Stimulated activated CD4-positive, alpha-beta T cell treated with anti-CD3 and anti-CD28 coated beads, Interleukin-1b, Interleukin-23, amount 100 ng/mL, for 24 hours (primary cell): ENCODE data around the gene COIL.
"Not testable (repeated sequence)": the region's sequence is repeated elsewhere in the genome, so short reads cannot be mapped to it uniquely, and the experiment has no call there.

Experiments used
- DNase-seq, 4 experiments: peaks; one replicate each; pipeline ENCODE4 v3.0.0-alpha.2; 2020; ENCODE audit warnings: low read depth in 4 of 4, low spot score in 1 of 4

Gene COIL

GRCh38 chr17:56978441-56979090 lies 17.7 kb upstream of the COIL start:
- DNase-seq, result no peak

DNA sequence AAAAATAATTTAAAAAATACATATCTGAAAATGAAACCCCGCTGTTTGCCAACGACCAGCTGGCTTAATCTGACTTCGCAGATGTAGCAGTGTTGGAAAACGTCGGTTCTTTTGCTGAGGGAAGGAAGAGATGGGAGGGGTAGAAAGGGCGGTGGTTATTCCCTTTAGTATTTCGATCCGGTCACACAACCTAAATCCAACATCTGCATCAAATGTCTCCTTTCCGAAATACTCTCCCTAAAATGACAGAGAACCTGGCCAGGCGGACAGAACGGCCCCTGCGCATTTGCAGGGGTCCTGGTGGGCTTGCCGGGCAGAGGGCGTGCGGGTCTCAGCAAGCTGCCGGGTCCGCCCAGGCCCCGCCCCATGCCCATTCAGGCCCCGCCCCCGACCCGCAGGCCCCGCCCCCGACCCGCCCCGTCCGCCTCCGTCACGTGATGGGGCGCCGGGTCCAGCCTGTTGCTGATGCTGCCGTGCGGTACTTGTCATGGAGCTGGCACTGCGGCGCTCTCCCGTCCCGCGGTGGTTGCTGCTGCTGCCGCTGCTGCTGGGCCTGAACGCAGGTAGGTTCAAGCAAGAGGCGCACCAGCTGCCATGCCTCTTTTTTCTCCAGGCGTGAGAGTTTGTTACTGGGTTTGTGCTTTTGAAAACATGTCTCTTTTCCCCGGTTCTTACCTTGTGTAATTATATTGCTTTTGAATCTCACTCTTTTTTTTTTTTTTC lies 17.0 kb upstream of the COIL start, which contains the start of gene SCPEP1:
Gene SCPEP1 (plus strand): TSS at position 459 of the 723 bp plus-strand sequence. CDS start 29 bp downstream, at position 488.
- peak; percentile 53 to 67 (median 64) for DNase-seq

DNA sequence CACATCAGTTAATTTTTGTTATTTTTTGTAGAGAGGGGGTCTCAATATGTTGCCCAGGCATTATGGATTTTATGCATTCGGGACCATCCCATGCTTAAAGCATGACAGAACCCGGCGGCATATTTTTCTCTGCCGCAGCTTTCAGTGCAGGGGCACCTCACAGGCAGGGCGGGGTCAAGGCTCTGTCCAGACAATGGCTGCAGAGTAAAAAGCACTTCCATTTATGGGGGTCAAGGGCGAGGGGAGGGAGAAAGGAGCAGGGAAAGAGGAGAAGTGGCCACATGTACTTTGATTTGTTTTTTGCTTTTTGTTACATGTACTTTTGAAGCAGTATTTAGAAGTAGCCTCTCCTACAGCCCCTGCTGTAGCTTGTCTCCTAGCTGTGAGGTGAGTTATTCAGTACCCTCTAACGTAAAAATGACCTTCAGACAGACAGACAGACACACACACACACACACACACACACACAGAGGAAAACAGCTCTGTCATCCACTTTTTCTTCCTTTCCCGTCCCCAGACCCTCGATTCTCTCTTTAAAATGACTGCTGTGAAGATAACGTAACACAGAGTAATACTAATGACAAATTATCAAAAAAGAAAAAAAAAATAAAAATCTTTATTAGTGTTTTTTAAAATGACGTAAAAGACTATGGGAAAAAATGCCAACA lies 16.2 kb upstream of the COIL start:
- DNase-seq, result no peak

DNA sequence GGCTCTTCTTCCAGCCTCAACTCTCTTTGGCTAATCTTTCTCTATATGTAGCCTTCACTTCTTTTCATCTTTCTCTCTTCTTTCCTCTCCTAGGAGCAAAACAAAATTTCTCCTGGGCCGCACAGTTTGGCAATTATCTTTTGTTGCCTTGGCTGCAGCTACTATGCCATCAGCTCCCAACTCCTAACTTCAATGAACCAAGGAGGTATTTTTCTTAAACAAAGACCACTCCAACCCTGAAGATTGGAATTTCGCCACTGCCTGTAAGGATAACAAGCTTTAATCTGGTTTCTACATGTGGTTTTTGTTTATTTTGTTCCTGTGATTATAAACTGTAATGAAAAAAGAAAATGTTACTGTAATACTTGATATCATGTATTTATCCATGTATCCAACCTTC lies 14.8 kb upstream of the COIL start:
- DNase-seq, result no peak

GRCh38 chr17:56974055-56974454 lies 13.2 kb upstream of the COIL start:
- DNase-seq, result no peak

GRCh38 chr17:56973520-56973919 lies 12.7 kb upstream of the COIL start:
- no peak for DNase-seq

DNA sequence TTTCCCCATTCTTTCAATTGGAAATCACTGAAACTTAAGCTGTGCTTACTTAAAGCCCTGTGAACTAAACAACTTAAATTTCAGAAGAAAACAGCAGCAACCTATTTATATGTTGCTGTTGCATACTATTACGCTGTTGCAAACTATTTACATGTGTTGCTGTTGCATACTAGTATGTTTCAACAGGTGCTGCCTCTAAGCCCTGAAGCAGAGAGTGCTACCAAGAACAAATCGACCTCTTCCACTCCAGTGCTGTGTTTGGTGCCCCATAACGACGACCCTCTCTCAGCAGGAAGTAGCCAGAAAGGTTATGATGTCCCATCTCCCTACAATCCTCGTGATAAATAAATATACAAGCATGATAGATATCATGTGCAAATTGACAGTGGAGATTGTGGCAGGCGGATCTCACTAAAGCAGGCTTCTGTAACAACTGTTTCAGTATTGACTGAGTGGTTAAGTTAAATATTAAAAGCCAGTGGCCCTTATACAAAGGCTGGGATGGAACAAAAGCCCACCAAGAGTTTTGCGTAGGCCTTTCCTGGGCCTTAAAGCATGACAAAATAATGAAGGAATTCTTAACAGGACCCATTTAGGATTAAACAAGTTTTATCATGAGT lies 11.4 kb upstream of the COIL start:
- DNase-seq, result no peak

GRCh38 chr17:56970974-56971373 lies 10.1 kb upstream of the COIL start:
- DNase-seq, result no peak

- DNase-seq, result no peak
Observed at GRCh38 chr17:56966338-56966737, 5.5 kb upstream of the COIL start.

DNA sequence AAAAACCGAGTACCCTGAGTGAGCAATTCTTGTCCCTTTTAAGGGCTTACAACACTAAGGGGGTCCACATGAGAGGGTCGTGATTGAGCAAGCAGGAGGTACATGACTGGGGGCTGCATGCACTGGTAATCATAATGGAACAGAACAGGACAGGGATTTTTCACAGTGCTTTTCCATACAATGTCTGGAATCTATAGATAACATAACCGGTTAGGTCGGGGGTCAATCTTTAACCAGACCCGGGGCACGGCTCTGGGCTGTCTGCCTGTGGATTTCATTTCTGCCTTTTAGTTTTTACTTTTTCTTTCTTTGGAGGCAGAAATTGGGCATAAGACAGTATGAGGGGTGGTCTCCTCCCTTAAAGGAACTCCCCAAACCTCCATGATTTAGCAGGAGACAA lies 4.8 kb upstream of the COIL start:
- not testable (repeated sequence) for DNase-seq

- not testable (repeated sequence) for DNase-seq
Observed at GRCh38 chr17:56965241-56965640, 4.4 kb upstream of the COIL start.

- DNase-seq, result no peak
Observed at GRCh38 chr17:56956992-56957391, 3.9 kb downstream of the COIL start.

DNA sequence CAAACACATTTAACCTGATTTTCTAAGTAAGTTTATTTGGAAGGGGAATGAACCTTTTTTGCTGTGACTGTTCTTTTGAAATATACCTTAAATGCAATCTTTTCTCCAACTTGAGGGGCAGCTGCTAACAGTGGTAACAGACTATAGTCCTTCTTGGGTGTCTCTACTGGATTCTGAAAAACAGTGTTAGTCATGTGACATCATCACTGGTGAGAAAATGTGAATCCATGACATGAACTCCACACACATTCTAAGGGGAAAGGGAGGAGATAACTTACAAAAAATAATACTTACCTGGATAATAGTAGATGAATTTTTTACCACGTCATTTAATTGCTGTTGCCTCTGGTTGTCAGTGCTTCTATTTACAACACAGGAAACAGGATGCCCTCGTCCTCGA lies 11.3 kb downstream of the COIL start:
- no peak for DNase-seq

DNA sequence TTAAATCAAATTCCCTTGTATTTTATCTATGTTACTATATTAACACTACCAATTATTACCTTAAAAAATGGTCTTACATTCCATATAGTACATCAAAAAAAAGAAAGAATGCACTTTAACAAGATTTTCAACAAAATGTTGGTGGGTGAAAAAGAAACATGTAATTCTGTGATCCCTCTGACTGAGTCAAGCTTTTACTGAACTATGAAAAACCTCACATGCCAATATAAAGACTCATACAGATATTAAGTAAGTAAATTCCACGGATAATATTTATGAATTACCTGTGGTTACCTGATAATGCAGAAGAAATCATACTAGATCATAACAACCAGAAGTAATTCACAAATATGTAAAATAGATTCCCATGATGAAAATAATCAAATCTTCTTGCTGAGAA lies 12.4 kb downstream of the COIL start:
- DNase-seq, result no peak

DNA sequence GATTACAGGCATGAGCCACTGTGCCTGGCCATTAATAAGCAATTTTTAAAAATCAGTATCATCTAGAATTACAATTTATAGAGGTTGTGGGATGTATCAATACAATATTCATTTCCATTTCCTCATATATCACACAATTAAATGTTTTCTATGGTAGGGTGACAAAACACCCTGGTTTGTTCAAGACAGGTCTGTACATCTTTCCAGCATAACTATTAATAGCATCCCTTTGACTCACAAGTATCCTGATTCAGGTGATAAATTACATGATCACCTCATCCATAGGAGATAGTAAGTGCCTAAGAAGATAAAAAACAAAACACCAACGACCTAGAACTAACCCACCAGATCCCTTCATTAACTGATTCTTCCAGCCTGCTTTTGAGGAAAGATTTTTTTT lies 13.1 kb downstream of the COIL start:
- DNase-seq, result no peak

- no peak for DNase-seq
Observed at GRCh38 chr17:56945938-56946505, 14.8 kb downstream of the COIL start.

- no peak for DNase-seq
Observed at GRCh38 chr17:56943505-56944125, 17.2 kb downstream of the COIL start.

DNA sequence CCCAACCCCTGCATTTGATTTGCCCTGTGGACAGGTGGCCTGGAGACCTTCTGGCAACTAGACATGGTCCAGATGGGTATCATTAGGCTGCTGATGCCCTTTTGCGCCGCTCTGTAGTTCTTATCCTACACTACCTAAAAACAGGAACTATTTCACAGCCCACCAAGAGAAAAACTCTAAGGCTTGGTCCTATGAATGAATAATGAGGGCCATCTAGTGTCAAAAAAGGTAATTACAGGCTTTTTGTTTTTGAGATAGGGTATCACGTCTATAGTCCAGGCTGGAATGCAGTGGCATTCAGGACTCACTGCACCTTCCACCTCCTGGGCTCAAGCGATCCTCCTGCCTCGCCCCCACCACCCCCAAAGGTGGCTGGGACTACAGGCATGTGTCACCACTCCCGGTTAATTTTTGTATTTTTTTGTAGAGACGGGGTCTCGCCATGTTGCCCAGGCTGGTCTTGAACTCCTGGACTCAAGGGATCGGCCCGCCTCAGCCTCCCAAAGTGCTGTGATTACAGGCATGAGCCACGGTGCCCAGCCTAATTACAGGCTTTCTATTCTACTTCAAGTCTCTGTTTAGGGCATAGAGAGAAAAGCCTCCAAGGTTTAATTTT lies 20.9 kb downstream of the COIL start:
- DNase-seq, result no peak

- not testable (repeated sequence) for DNase-seq
Observed at GRCh38 chr17:56938206-56938605, 22.6 kb downstream of the COIL start.

DNA sequence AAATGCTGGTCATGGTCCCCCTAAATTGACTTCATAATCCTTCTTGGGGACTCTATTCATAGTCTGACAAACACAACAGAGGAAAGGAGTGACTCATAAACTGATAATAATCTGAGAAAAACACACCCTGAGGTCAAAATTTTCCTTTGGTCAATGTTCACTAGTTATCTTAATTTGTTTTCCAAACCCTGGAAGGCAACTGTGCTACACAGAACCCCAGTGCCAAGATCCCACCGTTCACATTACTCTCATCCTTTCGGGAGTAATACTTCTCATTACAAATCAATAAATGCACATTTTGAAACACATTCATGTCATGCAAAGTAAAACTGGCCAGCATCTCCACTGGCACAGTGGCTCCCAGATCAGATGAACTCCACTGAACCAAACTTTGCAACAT lies 23.2 kb downstream of the COIL start:
- no peak for DNase-seq
